GM12801 (cell line): ENCODE measurements around the gene AMPH.

ENCODE experiments used
- TF ChIP-seq, protein P1 (sequence below): IDR thresholded peaks from one replicate; pipeline ENCODE4 v1.5.1; 2011; ENCODE audit warnings: control low read depth; ENCODE audit not compliant: insufficient read length; ENCODE audit errors: extremely low read depth

AMPH gene

GRCh38 chr7:38607466-38607865 is 23.7 kb downstream of the AMPH start:
- TF ChIP-seq, protein P1, sequence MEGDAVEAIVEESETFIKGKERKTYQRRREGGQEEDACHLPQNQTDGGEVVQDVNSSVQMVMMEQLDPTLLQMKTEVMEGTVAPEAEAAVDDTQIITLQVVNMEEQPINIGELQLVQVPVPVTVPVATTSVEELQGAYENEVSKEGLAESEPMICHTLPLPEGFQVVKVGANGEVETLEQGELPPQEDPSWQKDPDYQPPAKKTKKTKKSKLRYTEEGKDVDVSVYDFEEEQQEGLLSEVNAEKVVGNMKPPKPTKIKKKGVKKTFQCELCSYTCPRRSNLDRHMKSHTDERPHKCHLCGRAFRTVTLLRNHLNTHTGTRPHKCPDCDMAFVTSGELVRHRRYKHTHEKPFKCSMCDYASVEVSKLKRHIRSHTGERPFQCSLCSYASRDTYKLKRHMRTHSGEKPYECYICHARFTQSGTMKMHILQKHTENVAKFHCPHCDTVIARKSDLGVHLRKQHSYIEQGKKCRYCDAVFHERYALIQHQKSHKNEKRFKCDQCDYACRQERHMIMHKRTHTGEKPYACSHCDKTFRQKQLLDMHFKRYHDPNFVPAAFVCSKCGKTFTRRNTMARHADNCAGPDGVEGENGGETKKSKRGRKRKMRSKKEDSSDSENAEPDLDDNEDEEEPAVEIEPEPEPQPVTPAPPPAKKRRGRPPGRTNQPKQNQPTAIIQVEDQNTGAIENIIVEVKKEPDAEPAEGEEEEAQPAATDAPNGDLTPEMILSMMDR: no peak

DNA sequence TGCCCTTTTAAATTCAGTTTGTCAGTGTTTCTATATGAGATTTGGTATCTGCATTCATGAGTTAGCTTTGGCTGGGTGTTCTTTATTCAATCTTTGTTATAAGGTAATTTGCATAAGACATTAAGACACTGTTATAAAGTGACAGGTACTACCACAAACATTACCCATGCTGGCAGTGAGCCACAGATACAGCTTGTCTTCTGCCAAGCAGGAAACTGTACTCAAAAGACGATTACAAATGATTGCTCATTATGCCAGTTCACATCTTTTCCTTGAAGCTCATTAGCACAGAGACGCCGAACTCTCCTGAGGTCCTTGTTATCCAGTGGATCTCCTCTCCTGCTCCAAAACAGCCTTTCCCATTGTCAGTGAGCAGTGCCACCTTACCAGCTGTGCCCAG is 30.4 kb downstream of the AMPH start:
- TF ChIP-seq, protein P1: no peak

DNA sequence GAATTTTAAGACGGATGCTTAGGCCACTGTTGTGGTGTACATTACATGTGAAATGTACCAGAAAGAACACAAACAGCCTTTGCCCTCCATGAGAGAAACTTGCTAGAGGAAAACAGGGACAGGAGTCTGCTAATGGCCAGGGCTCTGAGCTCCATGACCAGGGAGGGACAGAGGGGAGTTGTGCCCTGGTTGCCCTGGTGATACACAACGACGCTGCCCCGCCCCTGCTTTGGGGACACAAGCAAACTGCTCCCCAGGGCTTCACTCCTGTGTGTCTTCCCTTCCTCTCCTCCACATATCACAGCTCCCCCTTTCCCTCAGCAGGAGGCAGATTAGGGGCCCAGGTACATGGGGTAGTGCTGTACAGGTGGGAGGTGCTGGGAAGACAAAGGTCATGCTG is 36.2 kb downstream of the AMPH start:
- TF ChIP-seq, protein P1: no peak

GRCh38 chr7:38592737-38593288 is 38.4 kb downstream of the AMPH start:
- TF ChIP-seq, protein P1: no peak

DNA sequence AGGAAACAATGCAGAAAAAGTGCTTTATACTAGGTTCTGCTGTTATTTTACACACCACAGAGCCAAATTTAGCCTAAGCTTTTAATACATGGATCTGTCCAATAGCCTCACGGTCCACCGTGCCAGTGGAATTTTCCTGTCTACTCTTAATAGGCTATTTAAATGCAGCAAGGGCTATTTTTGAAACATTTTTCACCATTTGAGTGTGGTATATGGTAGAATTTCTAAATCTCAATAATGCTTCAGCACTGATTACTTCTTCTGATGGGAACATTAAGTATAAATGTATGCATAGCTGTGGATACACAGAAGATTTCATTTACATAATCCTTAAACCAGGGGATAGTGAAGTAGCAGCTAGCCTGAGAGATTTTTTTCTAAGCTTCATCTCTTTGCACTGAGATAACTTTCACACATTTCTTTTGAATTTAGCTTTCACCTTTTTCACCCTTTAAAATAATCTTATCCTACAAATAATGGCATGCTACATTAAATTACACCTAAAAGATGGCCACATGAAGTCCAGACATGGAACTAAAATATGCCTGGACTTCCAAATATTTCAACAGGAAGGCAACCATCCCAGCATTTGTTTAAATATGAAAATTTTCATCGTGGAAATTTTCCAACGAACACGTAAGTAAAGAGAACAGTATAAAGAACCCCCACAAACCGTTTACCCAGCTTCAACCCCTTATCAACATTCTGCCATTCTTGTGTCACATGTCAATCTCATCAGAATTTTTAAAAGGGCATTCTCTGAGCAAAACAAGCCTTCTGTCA is 45.4 kb downstream of the AMPH start:
- TF ChIP-seq, protein P1: no peak

DNA sequence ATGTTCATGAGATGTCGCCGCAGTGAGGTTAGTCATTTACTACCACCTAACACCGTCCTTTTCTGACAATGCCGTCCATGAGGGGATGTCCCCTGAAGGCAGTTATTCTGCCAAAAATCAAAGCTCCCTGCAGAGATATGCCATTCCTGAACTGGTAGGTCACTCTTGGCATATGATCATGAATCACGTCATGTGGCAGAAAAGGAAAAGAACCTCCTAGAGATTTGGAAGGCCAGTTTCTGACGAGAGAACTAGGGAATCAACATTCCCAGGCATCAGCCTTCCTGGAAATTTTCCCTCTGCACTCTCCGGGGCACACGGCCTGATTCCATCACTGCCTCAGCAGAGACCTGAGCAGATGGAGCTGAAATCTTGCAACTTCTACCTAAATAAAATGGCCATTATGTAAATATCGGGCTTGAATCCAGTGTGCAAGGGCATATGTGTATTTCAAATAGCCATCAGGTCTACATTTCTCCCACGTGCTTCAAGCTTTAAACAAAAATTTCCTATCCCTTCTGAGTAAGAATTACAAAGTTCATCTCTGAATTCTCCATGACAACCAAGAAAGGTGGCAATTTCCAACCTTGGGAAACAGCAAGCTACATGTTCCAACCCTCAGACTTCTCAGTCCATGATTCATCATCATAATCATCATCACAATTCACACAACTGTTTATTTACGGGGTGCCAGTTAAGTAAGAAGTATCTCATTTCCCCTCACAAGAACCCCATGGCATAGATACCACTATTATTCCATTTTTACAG is 46.5 kb downstream of the AMPH start:
- TF ChIP-seq, protein P1: no peak

GRCh38 chr7:38580485-38580884 is 50.7 kb downstream of the AMPH start:
- TF ChIP-seq, protein P1: no peak
